H4 (cell line): Measurements from ENCODE around the gene MAPK8IP3. TPM values are rescaled to one million over a fixed set of nuclear protein-coding genes. Genes with fewer than 3 reads are reported as not detected.
"Not testable (repeated sequence)": the region's sequence is repeated elsewhere in the genome, so short reads cannot be mapped to it uniquely, and the experiment has no call there.

Source experiments
- DNase-seq: peaks from one replicate; pipeline ENCODE4 v3.0.0-alpha.2; 2015; ENCODE audit warnings: low spot score
- total RNA-seq: library from RNA; depleted of rRNA; stranded (reverse); fragments of >200 nt; shearing (Covaris generic); gene quantifications from 2 replicates; pipeline ENCODE4 v1.2.3, GENCODE V29; 2014

MAPK8IP3 gene
- total RNA-seq, 1 experiment from 2014 or later = 2.6 TPM

- no peak for DNase-seq
Measured at GRCh38 chr16:1709356-1709755, 3.4 kb downstream of the MAPK8IP3 start.

- no peak for DNase-seq
Measured at GRCh38 chr16:1710811-1711507, 5.0 kb downstream of the MAPK8IP3 start.

- no peak for DNase-seq
Measured at GRCh38 chr16:1712791-1713261, 6.8 kb downstream of the MAPK8IP3 start.

GRCh38 chr16:1713331-1713730 lies 7.3 kb downstream of the MAPK8IP3 start:
- DNase-seq = no peak

GRCh38 chr16:1713933-1714332 lies 7.9 kb downstream of the MAPK8IP3 start:
- DNase-seq = no peak

GRCh38 chr16:1715220-1715619 lies 9.2 kb downstream of the MAPK8IP3 start:
- no peak for DNase-seq

- not testable (repeated sequence) for DNase-seq
Measured at GRCh38 chr16:1718236-1718635, 12.2 kb downstream of the MAPK8IP3 start.

- not testable (repeated sequence) for DNase-seq
Measured at GRCh38 chr16:1719559-1720229, 13.7 kb downstream of the MAPK8IP3 start.

- DNase-seq = no peak
Measured at GRCh38 chr16:1721372-1721771, 15.4 kb downstream of the MAPK8IP3 start.

- DNase-seq = no peak
Measured at GRCh38 chr16:1723450-1724147, 17.6 kb downstream of the MAPK8IP3 start.

- DNase-seq = no peak
Measured at GRCh38 chr16:1724491-1724890, 18.5 kb downstream of the MAPK8IP3 start.

- no peak for DNase-seq
Measured at GRCh38 chr16:1726661-1727502, 20.9 kb downstream of the MAPK8IP3 start.

GRCh38 chr16:1727651-1728624 lies 21.9 kb downstream of the MAPK8IP3 start:
- no peak for DNase-seq

- no peak for DNase-seq
Measured at GRCh38 chr16:1729026-1729425, 23.0 kb downstream of the MAPK8IP3 start.

- DNase-seq = no peak
Measured at GRCh38 chr16:1729445-1729844, 23.4 kb downstream of the MAPK8IP3 start.

GRCh38 chr16:1731073-1731472 lies 25.1 kb downstream of the MAPK8IP3 start:
- no peak for DNase-seq

GRCh38 chr16:1731603-1732002 lies 25.6 kb downstream of the MAPK8IP3 start:
- no peak for DNase-seq

- DNase-seq = no peak
Measured at GRCh38 chr16:1732071-1732470, 26.1 kb downstream of the MAPK8IP3 start.

- DNase-seq = not testable (repeated sequence)
Measured at GRCh38 chr16:1732551-1732987, 26.6 kb downstream of the MAPK8IP3 start.

GRCh38 chr16:1734123-1734522 lies 28.1 kb downstream of the MAPK8IP3 start:
- DNase-seq = no peak
